OCI-LY7 (cell line): Measurements from ENCODE around the gene TLE1.

Source experiments
- EZH2phosphoT487 ChIP-seq: fragments of 200-600 bp; sonication (generic); IDR thresholded peaks from 2 replicates; pipeline ENCODE4 v1.6.1; 2018; ENCODE audit warnings: low read depth, borderline replicate concordance, mild to moderate bottlenecking, mixed run types, antibody characterized with exemption, low read length, moderate library complexity, mixed read lengths
- TF ChIP-seq, protein P1 (sequence below): fragments of 200-600 bp; sonication (generic); conservative IDR thresholded peaks from 2 replicates; pipeline ENCODE4 v1.5.1; 2014; ENCODE audit warnings: mild to moderate bottlenecking, antibody characterized with exemption, low read length, moderate library complexity, mixed read lengths

DNA sequence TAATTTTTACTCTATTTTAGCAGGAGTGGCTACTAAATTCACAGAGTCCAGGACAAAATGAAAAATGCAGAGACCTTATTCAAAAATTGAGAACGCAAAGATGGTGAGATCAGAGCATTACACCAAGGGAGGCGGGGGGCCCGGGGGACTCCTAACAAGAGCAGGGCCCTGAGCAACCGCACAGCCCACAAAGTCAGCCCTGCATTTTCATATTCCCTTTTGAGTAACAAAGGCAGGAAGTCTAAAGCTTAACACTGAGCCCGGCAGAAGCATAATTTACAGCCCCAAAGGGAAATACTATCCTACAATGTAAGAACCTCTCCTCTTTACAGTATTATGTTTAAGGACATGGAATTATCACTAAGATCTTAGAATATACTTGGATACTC, 69.4 kb downstream of the TLE1 start:
- TF ChIP-seq, protein P1, sequence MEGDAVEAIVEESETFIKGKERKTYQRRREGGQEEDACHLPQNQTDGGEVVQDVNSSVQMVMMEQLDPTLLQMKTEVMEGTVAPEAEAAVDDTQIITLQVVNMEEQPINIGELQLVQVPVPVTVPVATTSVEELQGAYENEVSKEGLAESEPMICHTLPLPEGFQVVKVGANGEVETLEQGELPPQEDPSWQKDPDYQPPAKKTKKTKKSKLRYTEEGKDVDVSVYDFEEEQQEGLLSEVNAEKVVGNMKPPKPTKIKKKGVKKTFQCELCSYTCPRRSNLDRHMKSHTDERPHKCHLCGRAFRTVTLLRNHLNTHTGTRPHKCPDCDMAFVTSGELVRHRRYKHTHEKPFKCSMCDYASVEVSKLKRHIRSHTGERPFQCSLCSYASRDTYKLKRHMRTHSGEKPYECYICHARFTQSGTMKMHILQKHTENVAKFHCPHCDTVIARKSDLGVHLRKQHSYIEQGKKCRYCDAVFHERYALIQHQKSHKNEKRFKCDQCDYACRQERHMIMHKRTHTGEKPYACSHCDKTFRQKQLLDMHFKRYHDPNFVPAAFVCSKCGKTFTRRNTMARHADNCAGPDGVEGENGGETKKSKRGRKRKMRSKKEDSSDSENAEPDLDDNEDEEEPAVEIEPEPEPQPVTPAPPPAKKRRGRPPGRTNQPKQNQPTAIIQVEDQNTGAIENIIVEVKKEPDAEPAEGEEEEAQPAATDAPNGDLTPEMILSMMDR: no peak
- TF ChIP-seq EZH2phosphoT487: no peak
